ENCODE results near the gene GPN2. TPM values are rescaled to one million over a fixed set of nuclear protein-coding genes. Genes with fewer than 3 reads are reported as not detected.

Gene GPN2
- total RNA-seq, 2 experiments from 2014 or later = 44.3 to 45.6 TPM

Other genes with a start within 250 kb of the GPN2 start
- gene ARID1A, start 194.3 kb downstream of the GPN2 start, total RNA-seq = 100 to 1,000 TPM in 1 of 2 experiments, 10 to 100 TPM in 1; 73.1 to 112 TPM
- gene PIGV, start 102.3 kb downstream of the GPN2 start, total RNA-seq = 10 to 100 TPM; 12.0 to 17.2 TPM
- 10 to 100 TPM; 51.6 to 66.0 TPM for gene ZDHHC18, start 63.6 kb downstream of the GPN2 start, total RNA-seq
- gene SFN, start 27.1 kb downstream of the GPN2 start, total RNA-seq = 1 to 10 TPM in 1 of 2 experiments, under 1 TPM in 1; 0.87 to 1.1 TPM
- 1 to 10 TPM; 7.0 to 8.7 TPM for gene GPATCH3, start 10.2 kb upstream of the GPN2 start, total RNA-seq
- gene NR0B2, start 23.7 kb upstream of the GPN2 start, total RNA-seq = not detected
- gene NUDC, start 31.5 kb upstream of the GPN2 start, total RNA-seq = 100 to 1,000 TPM in 1 of 2 experiments, 10 to 100 TPM in 1; 95.9 to 101 TPM
- gene KDF1, start 70.2 kb upstream of the GPN2 start, total RNA-seq = under 1 TPM; 0.30 to 0.39 TPM
- under 1 TPM; 0.62 to 0.69 TPM for gene TRNP1, start 103.4 kb upstream of the GPN2 start, total RNA-seq
- gene TENT5B, start 122.6 kb upstream of the GPN2 start, total RNA-seq = not detected

Data from activated CD4-positive, alpha-beta T cell treated with anti-CD3 and anti-CD28 coated beads for 36 hours (primary cell).